Right renal cortex interstitium (tissue), 3 donors: ENCODE measurements around the gene UGT1A3. TPM values are rescaled to one million over a fixed set of nuclear protein-coding genes. Genes with fewer than 3 reads are reported as not detected.

Source experiments
- DNase-seq, 3 donors: peaks; one replicate each; pipeline ENCODE4 v3.0.0-alpha.2; 2013; ENCODE audit warnings: low read depth in 3 of 3, low spot score in 2 of 3
- polyA plus RNA-seq, 3 donors: library from polyadenylated mRNA; unstranded; fragments of 120-200 nt; gene quantifications; one replicate each; pipeline ENCODE4 v1.2.1, GENCODE V29; 2013; ENCODE audit not compliant: insufficient read length in 3 of 3

UGT1A3 gene
- polyA plus RNA-seq, 3 donors, result not detected

- no peak for DNase-seq
These were observed 64.8 kb downstream of the UGT1A3 start for GRCh38 chr2:233793465-233794127.

GRCh38 chr2:233794128-233794658 lies 65.4 kb downstream of the UGT1A3 start:
- DNase-seq, result no peak

GRCh38 chr2:233795735-233796171 lies 66.9 kb downstream of the UGT1A3 start:
- DNase-seq, result no peak

- no peak for DNase-seq
These were observed 67.4 kb downstream of the UGT1A3 start for GRCh38 chr2:233796254-233796653.

GRCh38 chr2:233798335-233799086 lies 69.7 kb downstream of the UGT1A3 start:
- no peak for DNase-seq

- DNase-seq, result no peak
These were observed 70.3 kb downstream of the UGT1A3 start for GRCh38 chr2:233799087-233799665.

GRCh38 chr2:233799716-233800115 lies 70.9 kb downstream of the UGT1A3 start:
- DNase-seq, result no peak

GRCh38 chr2:233800208-233800607 lies 71.4 kb downstream of the UGT1A3 start:
- no peak for DNase-seq

- no peak for DNase-seq
These were observed 72.7 kb downstream of the UGT1A3 start for GRCh38 chr2:233801357-233802131.

- no peak for DNase-seq
These were observed 73.4 kb downstream of the UGT1A3 start for GRCh38 chr2:233802132-233802815.

- DNase-seq, result no peak
These were observed 74.6 kb downstream of the UGT1A3 start for GRCh38 chr2:233803292-233803911.

- DNase-seq, result no peak
These were observed 75.2 kb downstream of the UGT1A3 start for GRCh38 chr2:233803994-233804393.

GRCh38 chr2:233807215-233807865 lies 78.5 kb downstream of the UGT1A3 start:
- no peak for DNase-seq

GRCh38 chr2:233807966-233808935 lies 79.4 kb downstream of the UGT1A3 start:
- DNase-seq, result no peak

- no peak for DNase-seq
These were observed 81.5 kb downstream of the UGT1A3 start for GRCh38 chr2:233810385-233810784.

GRCh38 chr2:233811087-233811486 lies 82.2 kb downstream of the UGT1A3 start:
- no peak for DNase-seq

GRCh38 chr2:233811732-233812131 lies 82.9 kb downstream of the UGT1A3 start:
- no peak for DNase-seq
